Middle frontal gyrus (tissue), 1 donor: ENCODE data around the gene LMO3.
"Not testable (repeated sequence)": the region's sequence is repeated elsewhere in the genome, so short reads cannot be mapped to it uniquely, and the experiment has no call there.

Experiments
- DNase-seq: peaks from one replicate; pipeline ENCODE4 v3.0.0-alpha.2; 2015; ENCODE audit warnings: low spot score; ENCODE audit errors: extremely low spot score

Gene LMO3

GRCh38 chr12:16552301-16552700, 53.7 kb downstream of the LMO3 start:
- no peak for DNase-seq

GRCh38 chr12:16545836-16546235, 60.1 kb downstream of the LMO3 start:
- DNase-seq = no peak

GRCh38 chr12:16542586-16542985, 63.4 kb downstream of the LMO3 start:
- no peak for DNase-seq

- not testable (repeated sequence) for DNase-seq
These were observed 68.3 kb downstream of the LMO3 start for GRCh38 chr12:16537652-16538051.

GRCh38 chr12:16531621-16532020, 74.3 kb downstream of the LMO3 start:
- no peak for DNase-seq

GRCh38 chr12:16530268-16530850, 75.6 kb downstream of the LMO3 start:
- DNase-seq = no peak

GRCh38 chr12:16526693-16527092, 79.3 kb downstream of the LMO3 start:
- no peak for DNase-seq

GRCh38 chr12:16524378-16524777, 81.6 kb downstream of the LMO3 start:
- DNase-seq = no peak

- DNase-seq = no peak
These were observed 82.0 kb downstream of the LMO3 start for GRCh38 chr12:16523951-16524331.

GRCh38 chr12:16523284-16523950, 82.5 kb downstream of the LMO3 start:
- no peak for DNase-seq

GRCh38 chr12:16520328-16520727, 85.6 kb downstream of the LMO3 start:
- no peak for DNase-seq

GRCh38 chr12:16515666-16516065, 90.3 kb downstream of the LMO3 start:
- no peak for DNase-seq

GRCh38 chr12:16513231-16513630, 92.7 kb downstream of the LMO3 start:
- no peak for DNase-seq

- no peak for DNase-seq
These were observed 96.6 kb downstream of the LMO3 start for GRCh38 chr12:16509411-16509810.

GRCh38 chr12:16506394-16506793, 99.6 kb downstream of the LMO3 start:
- DNase-seq = no peak

- no peak for DNase-seq
These were observed 101.8 kb downstream of the LMO3 start for GRCh38 chr12:16504200-16504599.

GRCh38 chr12:16499611-16500010, 106.4 kb downstream of the LMO3 start:
- DNase-seq = no peak
